NCI-H2196 treated with DMSO at 0.1 percent for 48 hours (cell line): ENCODE results near the gene FHIP2A.
"Not testable (repeated sequence)": the region's sequence is repeated elsewhere in the genome, so short reads cannot be mapped to it uniquely, and the experiment has no call there.

Experiments
- DNase-seq: peaks from one replicate; lab custom pipeline; 2025; ENCODE audit not compliant: unreplicated experiment; lab: John Stamatoyannopoulos, UW

FHIP2A gene

DNA sequence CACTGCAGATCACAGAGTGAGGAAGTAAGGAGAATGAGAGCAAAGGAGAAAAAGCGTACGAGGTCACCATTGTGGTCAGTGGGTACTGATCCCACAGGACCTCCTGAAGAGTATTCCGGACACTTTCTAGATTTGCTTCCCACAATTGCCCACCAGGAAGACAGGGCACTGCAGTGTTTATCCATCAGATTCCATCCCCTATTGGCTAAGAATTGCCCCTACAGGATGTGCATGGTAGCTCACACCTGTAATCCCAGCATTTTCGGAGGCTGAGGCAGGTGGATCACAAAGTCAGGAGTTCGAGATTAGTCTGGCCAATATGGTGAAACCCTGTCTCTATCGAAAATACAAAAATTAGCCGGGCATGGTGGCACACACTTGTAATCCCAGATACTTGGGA lies 5.3 kb upstream of the FHIP2A start:
- DNase-seq = no peak

DNA sequence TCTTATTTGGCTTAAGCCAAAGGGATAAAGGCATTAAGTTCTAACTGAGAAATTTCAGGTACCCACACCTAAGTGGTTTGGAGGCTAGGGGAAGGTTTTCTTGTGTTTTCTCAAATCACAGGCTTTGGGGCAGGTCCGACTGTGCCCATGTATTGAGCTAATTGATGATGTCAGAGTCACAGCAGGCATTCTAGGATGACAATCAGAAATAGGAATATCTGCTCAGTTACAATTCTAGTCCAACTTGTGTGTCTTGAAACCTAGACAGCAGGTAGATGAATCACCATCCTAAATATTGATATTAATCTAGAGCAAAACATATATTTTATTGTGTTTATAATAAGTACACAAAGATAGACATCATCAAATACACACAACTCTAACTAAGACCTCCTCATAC lies 2.3 kb upstream of the FHIP2A start:
- DNase-seq = no peak

GRCh38 chr10:114821915-114822443 lies 399 bp downstream of the FHIP2A start:
- no peak for DNase-seq

DNA sequence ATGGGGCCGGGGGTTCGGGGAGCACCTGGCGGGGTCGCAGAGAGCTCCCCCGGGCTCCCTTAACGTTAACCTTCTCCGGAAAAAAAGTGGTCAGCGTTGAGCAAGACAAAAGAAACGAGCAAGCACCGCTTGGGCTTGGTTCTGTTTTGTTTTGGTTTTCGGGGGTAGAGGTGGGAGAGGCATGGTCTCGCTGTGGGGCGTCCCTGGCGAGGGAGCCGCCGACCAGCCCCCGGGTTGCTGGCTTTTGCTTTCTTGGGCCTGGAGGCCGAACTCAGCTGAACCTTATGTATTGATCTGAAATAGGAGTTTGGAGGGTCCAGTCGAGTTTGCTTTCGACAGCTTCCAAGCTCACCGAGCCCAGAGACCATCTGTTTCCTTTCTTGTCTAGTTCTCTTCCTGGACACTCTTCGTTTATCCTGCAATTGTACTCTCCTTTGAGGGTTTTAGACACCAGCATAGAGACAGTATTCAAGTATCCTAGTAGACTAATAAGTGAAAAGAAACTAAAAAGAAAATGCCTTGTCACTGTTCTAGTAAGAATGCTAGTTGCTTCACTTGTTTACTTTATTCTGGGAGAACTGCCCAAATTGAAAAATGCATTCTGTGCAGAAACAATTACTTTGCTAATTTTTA lies 980 bp downstream of the FHIP2A start:
- DNase-seq = no peak

DNA sequence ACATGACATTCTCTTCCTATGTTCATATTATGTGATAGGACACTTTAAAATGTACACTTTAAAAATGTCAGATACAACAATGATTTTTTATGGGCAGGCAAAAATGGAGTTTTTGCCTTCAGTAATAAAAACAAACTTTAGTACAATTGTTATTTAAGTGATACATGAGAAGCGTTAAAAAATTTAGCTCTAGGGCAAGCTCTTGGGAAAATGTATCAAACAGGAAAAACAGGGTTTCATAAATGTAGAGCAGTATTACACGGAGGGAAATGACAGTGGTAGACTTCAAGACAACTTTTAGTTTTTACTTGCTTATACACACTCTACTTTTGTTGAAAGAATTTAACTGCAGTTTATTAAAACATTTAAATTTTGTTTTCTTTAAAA lies 1.5 kb downstream of the FHIP2A start:
- DNase-seq = no peak

- no peak for DNase-seq
Observed at GRCh38 chr10:114824391-114824790, 2.8 kb downstream of the FHIP2A start.

DNA sequence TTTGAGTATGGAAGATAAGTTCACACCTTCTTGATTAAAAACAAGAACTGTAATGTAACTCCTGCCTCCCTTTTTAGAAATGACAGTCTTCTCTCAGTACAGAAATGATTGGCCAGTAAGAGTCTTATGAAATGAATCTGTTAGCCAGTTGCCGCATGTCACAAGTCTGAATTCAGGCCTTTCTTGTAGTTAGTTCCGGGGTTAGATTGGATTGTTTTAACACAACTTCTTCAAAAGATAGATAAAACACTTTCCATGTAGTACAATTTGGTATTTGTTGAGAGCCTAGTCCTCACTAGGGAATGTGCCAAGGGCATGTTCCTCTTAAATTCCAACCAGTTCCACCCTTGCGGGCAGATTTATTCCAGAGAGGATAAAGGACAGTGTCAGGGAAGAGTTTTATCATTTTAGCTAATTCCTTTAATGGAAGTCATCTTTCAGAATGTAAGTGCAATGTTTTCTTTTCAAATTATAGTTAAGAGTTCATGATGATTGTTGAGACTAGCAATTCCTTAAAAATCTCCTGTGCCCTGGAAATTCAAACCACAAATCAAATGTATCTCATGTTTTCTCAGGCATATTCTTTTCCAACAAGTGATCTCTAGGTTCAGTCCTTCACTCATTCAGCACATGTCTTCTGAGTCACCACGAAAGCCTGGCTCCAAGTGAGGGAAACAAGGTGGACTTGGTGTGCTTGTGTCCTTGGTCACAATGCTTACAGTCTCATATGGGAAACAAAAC lies 4.1 kb downstream of the FHIP2A start:
- no peak for DNase-seq

DNA sequence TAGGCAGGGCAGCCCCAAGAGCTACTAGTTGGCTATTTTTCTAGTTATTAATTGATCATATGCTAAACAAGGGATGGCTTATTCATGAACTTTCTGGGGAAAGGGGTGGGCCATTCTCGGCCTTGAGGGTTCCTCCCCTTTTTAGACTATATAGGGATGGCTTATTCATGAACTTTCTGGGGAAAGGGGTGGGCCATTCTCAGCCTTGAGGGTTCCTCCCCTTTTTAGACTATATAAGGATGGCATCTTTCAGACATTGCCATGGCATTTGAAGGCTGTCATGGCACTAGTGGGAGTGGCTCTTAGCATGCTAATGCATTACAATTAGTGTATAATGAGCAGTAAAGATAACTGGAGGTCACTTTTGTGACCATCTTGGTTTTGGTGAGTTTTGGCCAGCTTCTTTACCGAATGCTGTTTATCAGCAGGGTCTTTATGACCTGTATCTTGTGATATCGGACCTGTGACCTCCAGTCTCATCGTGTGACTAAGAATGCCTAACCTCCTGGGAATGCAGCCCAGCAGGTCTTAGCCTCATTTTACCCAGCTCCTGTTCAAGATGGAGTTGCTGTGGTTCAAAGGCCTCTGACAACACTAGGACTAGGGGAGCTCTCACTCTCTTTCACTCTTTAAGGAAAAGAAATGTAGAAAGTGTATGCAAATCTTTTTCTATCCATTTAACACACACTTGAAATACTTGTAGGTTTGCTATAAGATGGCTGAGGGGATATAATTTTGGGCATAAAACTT lies 7.8 kb downstream of the FHIP2A start:
- no peak for DNase-seq

- no peak for DNase-seq
Observed at GRCh38 chr10:114831186-114831867, 9.7 kb downstream of the FHIP2A start.

DNA sequence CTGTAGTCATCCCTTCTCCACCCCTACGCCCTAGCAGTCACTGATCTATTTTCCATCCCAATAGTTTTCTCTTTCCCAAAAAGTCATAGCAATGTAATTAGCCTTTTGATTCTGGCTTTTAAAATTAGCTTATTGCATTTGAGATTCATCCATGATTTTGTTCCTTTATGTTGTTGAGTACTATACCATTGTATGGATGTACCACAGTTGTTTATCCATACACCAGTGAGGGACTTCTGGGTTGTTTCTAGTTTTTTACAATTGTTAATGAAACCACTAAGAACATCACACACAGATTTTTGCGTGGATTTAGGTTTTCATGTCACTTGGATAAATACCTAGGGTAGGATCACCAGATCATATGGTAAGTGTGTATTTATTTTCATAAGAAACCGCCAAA lies 16.1 kb downstream of the FHIP2A start:
- no peak for DNase-seq

DNA sequence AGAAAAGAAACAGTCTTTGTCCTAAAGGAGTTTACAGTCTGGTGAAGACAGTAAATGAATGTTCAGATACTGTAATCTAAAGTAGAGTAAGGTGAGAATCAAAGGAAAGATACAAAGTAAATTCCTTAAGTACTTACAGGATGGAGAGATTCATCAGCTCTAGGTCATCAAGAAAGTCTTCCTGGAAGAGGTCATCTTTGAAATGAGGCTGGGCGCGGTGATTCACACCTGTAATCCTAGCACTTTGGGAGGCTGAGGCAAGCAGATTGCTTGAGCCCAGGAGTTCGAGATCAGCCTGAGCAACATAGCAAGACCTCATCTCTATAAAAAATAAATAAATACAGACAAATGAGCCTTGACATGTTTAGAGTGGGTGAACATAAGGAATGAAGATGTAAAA lies 18.3 kb downstream of the FHIP2A start:
- no peak for DNase-seq

DNA sequence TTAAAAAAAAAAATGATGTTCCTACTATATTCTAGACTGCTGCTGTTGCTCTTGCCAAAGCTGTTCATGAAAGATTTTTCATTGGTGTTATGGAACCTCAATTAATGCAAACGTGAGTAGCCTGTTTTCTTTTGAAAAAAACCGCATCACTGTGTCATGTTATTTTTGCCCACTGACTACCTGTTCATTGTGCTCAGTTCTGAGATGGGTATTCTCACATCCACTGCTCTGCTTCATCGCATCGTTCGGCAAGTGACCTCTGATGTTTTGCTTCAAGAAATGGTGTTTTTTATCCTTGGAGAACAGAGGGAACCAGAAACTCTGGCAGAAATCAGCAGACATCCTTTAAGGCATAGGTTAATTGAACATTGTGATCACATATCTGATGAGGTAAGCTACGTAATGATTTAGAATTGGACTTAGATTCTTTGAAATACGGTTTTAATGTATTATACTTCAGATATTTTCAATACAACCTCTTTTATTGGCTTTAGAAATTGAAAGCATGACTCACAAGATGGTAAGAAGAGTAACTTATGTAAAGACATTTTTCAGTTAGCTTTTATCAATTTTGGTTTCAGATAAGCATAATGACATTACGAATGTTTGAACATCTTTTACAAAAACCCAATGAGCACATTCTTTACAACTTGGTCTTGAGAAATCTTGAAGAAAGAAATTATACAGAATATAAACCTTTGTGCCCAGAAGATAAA lies 24.6 kb downstream of the FHIP2A start:
- DNase-seq = no peak

GRCh38 chr10:114847517-114847916 lies 25.9 kb downstream of the FHIP2A start:
- DNase-seq = not testable (repeated sequence)

- DNase-seq = no peak
Observed at GRCh38 chr10:114849674-114850073, 28.1 kb downstream of the FHIP2A start.

DNA sequence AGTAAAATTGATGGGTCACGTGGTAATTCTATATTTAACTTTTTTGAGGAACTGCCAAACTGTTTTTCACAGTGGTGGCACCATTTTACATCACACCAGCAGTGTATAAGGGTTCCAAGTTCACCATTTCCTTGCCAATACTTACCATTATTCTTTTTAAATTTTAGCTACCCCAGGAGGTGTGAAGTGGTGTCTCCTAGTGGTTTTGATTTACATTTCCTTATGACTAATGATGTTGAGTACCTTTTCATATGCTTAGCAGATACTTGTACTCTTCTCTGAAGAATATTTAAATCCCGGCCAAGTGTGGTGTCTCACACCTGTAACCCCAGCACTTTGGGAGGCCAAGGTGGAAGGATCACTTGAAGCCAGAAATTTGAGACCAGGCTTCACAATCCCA lies 28.5 kb downstream of the FHIP2A start:
- DNase-seq = no peak

- DNase-seq = no peak
Observed at GRCh38 chr10:114851336-114851735, 29.8 kb downstream of the FHIP2A start.

DNA sequence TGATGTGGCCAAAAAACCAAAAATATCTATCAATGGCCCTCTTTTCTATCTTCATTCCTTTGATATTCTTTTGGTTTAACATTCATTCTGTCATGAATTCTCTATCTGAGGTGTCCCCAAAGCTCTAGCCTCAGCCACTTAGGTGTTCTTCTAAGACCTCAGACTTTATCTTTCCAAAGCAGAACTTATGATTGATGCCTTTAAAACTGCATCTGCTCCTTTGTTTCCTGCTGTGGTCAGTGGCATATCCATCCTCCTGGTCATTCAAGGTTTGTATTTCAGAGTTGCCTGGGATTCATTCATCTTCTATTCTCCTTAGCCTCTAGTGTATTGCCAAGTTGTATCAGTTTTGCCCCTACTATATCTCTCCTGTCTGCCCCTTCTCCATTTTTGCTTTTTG lies 30.6 kb downstream of the FHIP2A start:
- DNase-seq = no peak

- no peak for DNase-seq
Observed at GRCh38 chr10:114854906-114855305, 33.3 kb downstream of the FHIP2A start.

DNA sequence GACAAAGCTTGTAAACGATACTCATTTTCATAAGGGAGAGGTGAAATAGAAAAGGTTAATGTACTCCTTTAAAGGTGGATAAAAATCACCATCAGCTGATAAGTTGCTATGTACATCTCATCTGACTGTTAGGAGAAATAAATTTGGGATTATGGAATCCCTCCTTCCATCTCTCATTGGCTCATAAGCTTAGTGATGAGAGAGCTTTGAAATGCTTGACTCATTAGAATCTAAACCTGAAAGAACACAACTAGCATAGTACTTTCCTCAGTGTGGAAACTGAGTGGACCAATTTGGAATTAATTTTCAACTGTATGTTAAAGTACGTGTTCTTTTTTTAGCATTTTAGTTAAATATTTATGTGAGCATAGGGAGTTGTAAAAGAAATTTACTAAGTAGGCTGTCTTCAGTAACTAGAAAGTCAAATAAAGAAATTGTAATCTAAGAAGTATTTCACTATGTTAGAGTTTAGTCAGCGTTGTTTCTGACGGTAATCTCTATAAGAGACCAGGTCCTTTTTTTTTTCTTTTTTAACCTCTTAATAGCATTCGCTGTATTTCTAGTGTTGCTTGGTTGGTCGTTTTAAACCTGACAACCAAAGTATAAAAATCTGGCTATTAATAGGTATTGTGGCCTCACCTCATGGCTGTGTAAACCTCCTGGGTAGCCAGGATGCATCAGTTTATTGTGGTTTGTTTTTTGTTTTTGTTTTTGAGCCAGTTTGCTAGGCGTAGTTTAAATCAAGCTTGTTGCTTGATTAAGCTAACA lies 34.4 kb downstream of the FHIP2A start:
- no peak for DNase-seq
